Osteoblast (primary cell): Measurements from ENCODE around the gene MYL6. TPM values are rescaled to one million over a fixed set of nuclear protein-coding genes. Genes with fewer than 3 reads are reported as not detected.
A peak's percentile ranks its signal among the peaks of the same experiment; 100 is the strongest.

Experiments
- DNase-seq: peaks from one replicate; pipeline ENCODE4 v3.0.0; 2011; ENCODE audit warnings: low spot score, mixed read lengths; ENCODE audit not compliant: insufficient read length; ENCODE audit errors: missing footprints
- H2AFZ ChIP-seq: 2 replicates; pipeline ENCODE4 v1.6.0; 2011; ENCODE audit warnings: mild to moderate bottlenecking, low read length
- H3K27ac ChIP-seq: 2 replicates; pipeline ENCODE4 v1.5.1; 2011; ENCODE audit warnings: mild to moderate bottlenecking, low read depth, low read length, moderate library complexity
- H3K27me3 ChIP-seq: 2 replicates; pipeline ENCODE4 v1.6.0; 2012; ENCODE audit warnings: mild to moderate bottlenecking, control low read depth, inconsistent platforms, low read length, moderate library complexity; ENCODE audit not compliant: insufficient read depth
- H3K36me3 ChIP-seq: 2 replicates; pipeline ENCODE4 v1.5.1; 2011; ENCODE audit warnings: mild to moderate bottlenecking, low read length, control low read depth, moderate library complexity; ENCODE audit not compliant: insufficient read depth
- H3K4me1 ChIP-seq: 2 replicates; pipeline ENCODE4 v1.5.1; 2011; ENCODE audit warnings: mild to moderate bottlenecking, low read length, control low read depth, moderate library complexity; ENCODE audit not compliant: insufficient read depth
- H3K4me2 ChIP-seq: 2 replicates; pipeline ENCODE4 v1.6.0; 2011; ENCODE audit warnings: mild to moderate bottlenecking, low read length; ENCODE audit not compliant: insufficient read depth
- H3K4me3 ChIP-seq: fragments of 200-600 bp; sonication (generic); 3 replicates; pipeline ENCODE4 v1.5.1; 2012; ENCODE audit warnings: mild to moderate bottlenecking, low read length, inconsistent platforms; ENCODE audit not compliant: insufficient read depth
- H3K79me2 ChIP-seq: 2 replicates; pipeline ENCODE4 v1.6.0; 2012; ENCODE audit warnings: mild to moderate bottlenecking, low read length, control low read depth, inconsistent platforms; ENCODE audit not compliant: insufficient read depth
- H3K9me3 ChIP-seq: 2 replicates; pipeline ENCODE4 v1.5.1; 2011; ENCODE audit warnings: low read depth, low read length, control low read depth
- H4K20me1 ChIP-seq: 2 replicates; pipeline ENCODE4 v1.6.0; 2012; ENCODE audit warnings: mild to moderate bottlenecking, low read length, control low read depth; ENCODE audit not compliant: insufficient read depth
- total RNA-seq: library from RNA; depleted of rRNA; stranded (reverse); fragments of >200 nt; gene quantifications from 2 replicates; pipeline ENCODE4 v1.2.3, GENCODE V29; 2012
- TF ChIP-seq, protein P1 (sequence below): IDR thresholded peaks from 2 replicates; pipeline ENCODE4 v1.5.1; 2011; ENCODE audit warnings: mild to moderate bottlenecking, low read depth, low read length, moderate library complexity; ENCODE audit errors: extremely low read depth

Gene MYL6
- total RNA-seq, 1 donor, result 873 TPM

DNA sequence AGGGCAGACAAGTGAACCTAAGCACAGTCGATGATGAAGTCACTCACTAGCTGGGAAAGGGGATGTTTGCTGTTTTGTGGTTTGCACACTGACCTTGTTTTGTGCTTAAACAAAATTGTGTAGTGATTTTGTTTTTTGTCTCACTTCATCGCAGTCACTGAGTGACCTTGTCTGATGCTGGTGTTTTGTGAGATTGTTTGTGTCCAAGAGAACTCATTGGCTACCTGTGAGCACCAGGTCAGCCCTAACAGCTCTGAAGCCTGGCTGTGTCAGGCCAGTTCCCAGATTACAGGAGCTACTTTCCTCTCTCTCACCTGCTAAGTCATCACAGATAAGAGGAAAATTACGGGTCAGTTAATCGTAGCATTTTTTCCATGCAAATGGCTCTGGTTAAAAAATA lies 34.0 kb upstream of the MYL6 start:
- H3K9me3 ChIP-seq, result no peaks in the 10 kb centered on the region
- H3K4me1 ChIP-seq, result peaks cover 30% of the 10 kb centered on the region
- H3K79me2 ChIP-seq, result peaks cover 33% of the 10 kb centered on the region
- no peaks in the 10 kb centered on the region for H3K27me3 ChIP-seq
- TF ChIP-seq, protein P1, sequence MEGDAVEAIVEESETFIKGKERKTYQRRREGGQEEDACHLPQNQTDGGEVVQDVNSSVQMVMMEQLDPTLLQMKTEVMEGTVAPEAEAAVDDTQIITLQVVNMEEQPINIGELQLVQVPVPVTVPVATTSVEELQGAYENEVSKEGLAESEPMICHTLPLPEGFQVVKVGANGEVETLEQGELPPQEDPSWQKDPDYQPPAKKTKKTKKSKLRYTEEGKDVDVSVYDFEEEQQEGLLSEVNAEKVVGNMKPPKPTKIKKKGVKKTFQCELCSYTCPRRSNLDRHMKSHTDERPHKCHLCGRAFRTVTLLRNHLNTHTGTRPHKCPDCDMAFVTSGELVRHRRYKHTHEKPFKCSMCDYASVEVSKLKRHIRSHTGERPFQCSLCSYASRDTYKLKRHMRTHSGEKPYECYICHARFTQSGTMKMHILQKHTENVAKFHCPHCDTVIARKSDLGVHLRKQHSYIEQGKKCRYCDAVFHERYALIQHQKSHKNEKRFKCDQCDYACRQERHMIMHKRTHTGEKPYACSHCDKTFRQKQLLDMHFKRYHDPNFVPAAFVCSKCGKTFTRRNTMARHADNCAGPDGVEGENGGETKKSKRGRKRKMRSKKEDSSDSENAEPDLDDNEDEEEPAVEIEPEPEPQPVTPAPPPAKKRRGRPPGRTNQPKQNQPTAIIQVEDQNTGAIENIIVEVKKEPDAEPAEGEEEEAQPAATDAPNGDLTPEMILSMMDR, result no peak
- no peak overlapping the region for H3K4me2 ChIP-seq
- H2AFZ ChIP-seq, result no peak overlapping the region
- no peak overlapping the region for H3K27ac ChIP-seq
- H3K36me3 ChIP-seq, result peaks cover 11% of the 10 kb centered on the region
- H3K4me3 ChIP-seq, result no peak overlapping the region
- DNase-seq, result no peak
- no peaks in the 10 kb centered on the region for H4K20me1 ChIP-seq

- no peaks in the 10 kb centered on the region for H3K27me3 ChIP-seq
- no peak overlapping the region for H2AFZ ChIP-seq
- peaks cover 16% of the 10 kb centered on the region for H3K36me3 ChIP-seq
- peak overlapping the region; percentile 71 for H3K4me3 ChIP-seq
- peaks cover 23% of the 10 kb centered on the region for H3K4me1 ChIP-seq
- no peak for DNase-seq
- peak overlapping the region; percentile 72 for H3K27ac ChIP-seq
- H4K20me1 ChIP-seq, result no peaks in the 10 kb centered on the region
- H3K4me2 ChIP-seq, result peak overlapping the region; percentile 92
- H3K79me2 ChIP-seq, result peaks cover 31% of the 10 kb centered on the region
- no peaks in the 10 kb centered on the region for H3K9me3 ChIP-seq
- TF ChIP-seq, protein P1, result no peak
These were observed 31.4 kb upstream of the MYL6 start for GRCh38 chr12:56126732-56127239.

DNA sequence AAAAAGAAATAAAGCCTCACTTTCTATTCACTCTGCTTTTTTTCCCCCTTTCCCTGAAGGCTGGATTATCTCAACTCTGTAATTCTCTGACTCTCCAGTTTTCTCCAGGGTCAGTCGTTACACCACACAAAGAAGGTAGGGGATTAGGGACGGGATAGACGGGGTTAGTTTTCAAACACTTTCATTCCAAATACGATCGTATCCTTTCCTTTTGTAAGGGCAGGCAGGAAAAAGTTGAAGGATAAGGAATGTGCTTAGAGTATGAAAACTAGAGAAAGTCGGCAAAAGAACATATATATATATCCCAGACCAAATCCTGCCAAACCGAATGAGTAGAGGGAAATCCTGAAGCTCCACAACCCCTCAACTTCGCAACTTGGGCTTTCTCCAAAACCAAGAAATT lies 30.7 kb upstream of the MYL6 start:
- Histone ChIP-seq H3K36me3 (peaks cover 23% of the 10 kb centered on the region), H3K4me3 (peak overlapping the region; percentile 71), H2AFZ (peak overlapping the region; percentile 49), H4K20me1 (no peaks in the 10 kb centered on the region), H3K79me2 (peaks cover 31% of the 10 kb centered on the region), H3K9me3 (no peaks in the 10 kb centered on the region), H3K4me1 (peaks cover 23% of the 10 kb centered on the region), H3K27me3 (no peaks in the 10 kb centered on the region), H3K27ac (peak overlapping the region; percentile 72), H3K4me2 (peak overlapping the region; percentile 92)
- no peak for DNase-seq
- TF ChIP-seq, protein P1, result no peak

DNA sequence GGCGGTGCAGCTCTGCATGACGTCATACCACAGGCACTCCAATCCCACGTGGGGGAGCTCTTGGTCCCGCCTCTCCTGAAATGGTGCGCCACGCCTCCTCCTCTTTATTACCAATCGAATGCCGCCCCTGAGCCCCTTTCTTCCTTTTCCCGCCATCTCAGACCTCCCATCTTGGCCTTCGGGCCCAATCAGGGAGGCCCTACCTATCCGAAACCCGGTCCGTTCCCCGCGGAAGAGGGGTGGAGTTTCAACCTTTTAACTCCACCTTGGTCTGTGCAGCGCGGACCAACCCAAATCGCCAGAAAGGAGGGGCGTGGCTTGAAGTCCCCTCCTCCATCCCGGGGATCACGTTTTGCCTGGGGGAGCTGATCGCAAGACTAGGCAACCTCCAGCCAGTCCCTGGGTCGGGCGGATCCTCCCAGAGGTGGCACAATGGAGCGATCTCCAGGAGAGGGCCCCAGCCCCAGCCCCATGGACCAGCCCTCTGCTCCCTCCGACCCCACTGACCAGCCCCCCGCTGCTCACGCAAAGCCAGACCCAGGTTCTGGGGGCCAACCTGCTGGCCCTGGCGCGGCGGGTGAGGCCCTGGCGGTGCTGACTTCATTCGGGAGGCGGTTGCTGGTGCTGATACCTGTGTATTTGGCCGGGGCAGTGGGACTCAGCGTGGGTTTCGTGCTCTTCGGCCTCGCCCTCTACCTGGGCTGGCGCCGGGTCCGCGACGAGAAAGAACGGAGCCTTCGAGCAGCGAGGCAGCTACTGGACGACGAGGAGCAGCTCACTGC lies 30.1 kb upstream of the MYL6 start, which contains the start of gene ESYT1:
Gene ESYT1, plus strand, starts transcription at position 380 of the 782 bp plus-strand sequence. Its CDS starts 53 bp downstream, at position 433.
- Histone ChIP-seq H2AFZ (peak within 1 kb of the TSS; percentile 51), H3K27me3 (no peaks in the 10 kb centered on the region), H3K27ac (peak within 1 kb of the TSS; percentile 72), H3K4me1 (peaks cover 23% of the 10 kb centered on the region), H3K4me2 (peak within 1 kb of the TSS; percentile 92), H3K36me3 (peaks cover 27% of the 10 kb centered on the region), H4K20me1 (no peaks in the 10 kb centered on the region), H3K4me3 (peak within 1 kb of the TSS; percentile 86), H3K9me3 (no peaks in the 10 kb centered on the region), H3K79me2 (peaks cover 31% of the 10 kb centered on the region)
- TF ChIP-seq, protein P1, result no peak
- DNase-seq, result peak; percentile 97
